GM10266 (cell line): ENCODE results near the gene SCNN1B.

Experiments used
- DNase-seq: peaks from one replicate; pipeline ENCODE4 v3.0.0; 2012; ENCODE audit errors: extremely low spot score
- CTCF ChIP-seq: IDR thresholded peaks from 2 replicates; pipeline ENCODE4 v1.5.1; 2012; ENCODE audit warnings: mild to moderate bottlenecking, low read depth; ENCODE audit not compliant: control insufficient read depth, insufficient read depth; ENCODE audit errors: missing control alignments

SCNN1B gene

GRCh38 chr16:23373436-23374219, 71.5 kb downstream of the SCNN1B start:
- DNase-seq = no peak
- TF ChIP-seq CTCF = no peak

GRCh38 chr16:23374721-23375510, 72.8 kb downstream of the SCNN1B start:
- no peak for TF ChIP-seq CTCF
- DNase-seq = no peak

GRCh38 chr16:23375643-23376042, 73.5 kb downstream of the SCNN1B start:
- no peak for TF ChIP-seq CTCF
- no peak for DNase-seq

GRCh38 chr16:23377071-23377931, 75.2 kb downstream of the SCNN1B start:
- no peak for TF ChIP-seq CTCF
- no peak for DNase-seq

GRCh38 chr16:23378256-23378655, 76.2 kb downstream of the SCNN1B start:
- no peak for DNase-seq
- TF ChIP-seq CTCF = no peak

- no peak for DNase-seq
- TF ChIP-seq CTCF = no peak
These were observed 76.8 kb downstream of the SCNN1B start for GRCh38 chr16:23378921-23379320.
